GM18505 (cell line): Measurements from ENCODE around the gene AQP7.

Experiments
- ATAC-seq: cut with Tn5 transposase; IDR thresholded peaks from one replicate; pipeline ENCODE4 v1.9.1; 2021; ENCODE audit not compliant: unreplicated experiment
- POLR2A ChIP-seq: IDR thresholded peaks from 4 replicates; pipeline ENCODE4 v1.6.1; 2011; ENCODE audit warnings: borderline replicate concordance; ENCODE audit not compliant: insufficient read depth, insufficient read length; ENCODE audit errors: extremely low read depth

Gene AQP7

GRCh38 chr9:33349743-33350142 lies 52.6 kb downstream of the AQP7 start:
- TF ChIP-seq POLR2A, result no peak
- no peak for ATAC-seq

GRCh38 chr9:33348998-33349397 lies 53.4 kb downstream of the AQP7 start:
- ATAC-seq, result no peak
- no peak for TF ChIP-seq POLR2A

GRCh38 chr9:33346564-33346963 lies 55.8 kb downstream of the AQP7 start:
- no peak for ATAC-seq
- no peak for TF ChIP-seq POLR2A

GRCh38 chr9:33344145-33344544 lies 58.2 kb downstream of the AQP7 start:
- TF ChIP-seq POLR2A, result no peak
- no peak for ATAC-seq

- ATAC-seq, result no peak
- no peak for TF ChIP-seq POLR2A
Measured at GRCh38 chr9:33341182-33341581, 61.2 kb downstream of the AQP7 start.

GRCh38 chr9:33340186-33340585 lies 62.2 kb downstream of the AQP7 start:
- ATAC-seq, result no peak
- TF ChIP-seq POLR2A, result no peak
